Hepatocyte (in vitro differentiated cells): ENCODE measurements around the gene MAGI2.

ENCODE experiments used
- CTCF ChIP-seq: fragments of 200-600 bp; sonication (generic); IDR thresholded peaks from 2 replicates; pipeline ENCODE4 v1.5.1; 2016; ENCODE audit warnings: antibody characterized with exemption, mild to moderate bottlenecking; ENCODE audit not compliant: poor library complexity
- EZH2 ChIP-seq: fragments of 200-600 bp; sonication (generic); IDR thresholded peaks from 2 replicates; pipeline ENCODE4 v1.6.1; 2016; ENCODE audit warnings: antibody characterized with exemption, mild to moderate bottlenecking, borderline replicate concordance
- EZH2phosphoT487 ChIP-seq: fragments of 200-600 bp; sonication (generic); IDR thresholded peaks from one replicate; pipeline ENCODE4 v1.6.1; 2018; ENCODE audit warnings: antibody characterized with exemption, mild to moderate bottlenecking, low read depth, moderate library complexity; ENCODE audit not compliant: unreplicated experiment, severe bottlenecking

GRCh38 chr7:78688376-78688775, 765.1 kb downstream of the MAGI2 start:
- TF ChIP-seq CTCF, result no peak
- no peak for TF ChIP-seq EZH2phosphoT487
- TF ChIP-seq EZH2, result no peak
